Cortex of kidney (tissue), 1 donor: ENCODE results near the gene DCLK1.

ENCODE experiments used
- DNase-seq: peaks from one replicate; lab custom pipeline; 2025; lab: John Stamatoyannopoulos, UW

Gene DCLK1

DNA sequence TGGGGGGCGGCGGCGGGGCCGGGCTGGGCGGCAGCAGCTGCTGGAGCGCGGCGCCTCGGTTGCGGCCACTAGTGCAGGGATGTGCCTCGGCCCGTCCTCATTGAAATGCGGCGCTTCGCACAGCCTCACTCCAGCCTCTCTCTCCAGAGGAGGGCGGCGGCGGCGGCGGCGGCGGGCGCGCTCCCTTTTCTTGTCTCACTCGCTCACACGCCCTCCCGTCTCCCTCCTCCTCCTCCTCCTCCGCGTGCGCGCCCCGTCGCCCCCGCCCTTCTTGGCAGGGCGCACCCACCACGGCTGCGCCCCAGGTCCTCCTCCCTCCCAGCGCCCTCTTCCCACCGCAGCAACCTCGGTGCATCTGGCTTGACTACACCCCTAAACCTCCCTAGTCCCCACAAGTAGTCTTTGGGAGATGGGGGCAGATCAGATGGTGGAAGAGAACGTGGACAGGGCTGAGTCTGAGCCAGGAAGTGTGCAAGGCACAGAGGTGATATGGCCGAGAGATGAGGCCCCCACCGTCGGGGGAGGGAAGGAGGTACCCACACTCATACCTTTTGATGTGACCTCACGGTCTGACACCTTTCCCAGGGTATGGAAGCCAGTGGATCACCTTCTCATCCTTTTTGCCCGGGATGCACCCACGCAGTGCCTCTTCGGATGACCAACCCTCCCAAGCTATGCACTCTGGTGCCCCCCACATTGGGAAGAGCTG, at the start of gene DCLK1:
DCLK1 (minus strand) TSS at position 161 of the 709 bp plus-strand sequence.
- DNase-seq: no peak

DNA sequence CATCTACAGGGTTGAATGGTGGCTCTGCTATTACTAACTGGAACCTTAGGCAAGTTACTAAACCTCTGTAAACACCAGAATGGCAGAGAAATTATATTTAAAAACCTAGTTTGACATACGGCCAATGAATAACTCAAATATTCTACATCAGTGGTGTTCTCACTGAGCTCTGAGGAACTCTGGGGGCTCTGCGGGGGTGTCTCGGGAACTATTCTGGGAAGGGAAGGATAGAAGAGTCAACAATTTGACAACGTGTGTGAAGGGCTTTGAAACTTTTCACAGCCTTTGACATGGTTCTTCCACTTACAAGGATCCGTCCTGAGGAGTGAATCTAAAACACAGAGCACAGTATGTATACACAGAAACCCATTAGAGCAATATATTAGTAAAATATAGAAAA, 44.4 kb upstream of the DCLK1 start:
- DNase-seq: no peak

DNA sequence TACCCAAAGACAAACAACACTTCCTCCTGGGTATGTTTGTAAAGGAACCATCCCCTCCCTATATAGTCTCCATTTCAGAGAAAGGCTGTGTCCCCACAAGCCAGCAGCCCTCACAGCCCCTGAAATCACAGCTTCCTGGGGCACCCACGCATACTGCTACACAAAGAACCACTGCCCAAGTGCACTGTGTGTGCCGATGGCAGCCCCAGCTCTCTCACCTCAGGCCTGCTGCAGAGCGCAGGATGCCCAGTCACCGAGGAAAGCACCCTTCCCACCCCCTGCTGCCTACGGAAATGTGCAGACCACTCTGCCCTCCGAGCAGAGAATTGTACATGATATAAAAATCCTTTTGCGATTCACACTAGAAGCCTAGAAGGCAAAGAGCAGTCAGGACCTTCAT, 43.7 kb upstream of the DCLK1 start:
- DNase-seq: no peak

DNA sequence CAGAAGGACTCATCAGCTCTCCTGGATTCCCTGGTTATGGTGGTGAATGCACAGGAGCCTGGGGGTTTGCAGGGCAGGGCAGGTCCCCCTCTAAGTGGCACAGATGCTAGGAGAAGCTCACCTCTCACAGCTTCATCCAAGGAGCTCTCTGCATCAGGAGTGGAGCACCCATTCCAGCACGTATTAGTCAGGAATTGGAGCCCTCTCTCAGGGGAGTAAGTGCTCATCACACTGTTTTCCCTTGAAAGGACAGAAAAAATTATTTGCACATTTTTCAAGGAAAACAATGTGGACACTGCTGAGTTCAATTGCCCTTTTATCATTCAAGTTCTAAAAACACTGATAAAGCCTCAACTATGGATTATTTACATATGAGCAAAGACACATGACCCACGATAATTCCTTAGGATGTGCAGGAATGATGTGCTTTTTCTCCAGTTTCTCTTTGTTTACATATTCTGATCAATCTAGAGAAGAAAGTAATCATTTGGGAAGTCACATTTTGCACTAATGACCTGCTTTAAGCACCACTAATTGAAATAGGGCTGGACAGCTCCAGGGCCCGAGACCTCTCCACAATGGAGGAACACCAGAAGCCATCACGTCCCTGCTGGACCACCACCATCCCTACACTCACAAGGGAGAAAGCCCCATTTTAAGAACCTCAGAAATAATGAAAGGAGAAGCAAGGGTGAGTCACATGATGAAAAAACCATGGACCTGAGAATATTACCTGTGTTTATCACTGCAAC, 42.6 kb upstream of the DCLK1 start:
- DNase-seq: no peak

DNA sequence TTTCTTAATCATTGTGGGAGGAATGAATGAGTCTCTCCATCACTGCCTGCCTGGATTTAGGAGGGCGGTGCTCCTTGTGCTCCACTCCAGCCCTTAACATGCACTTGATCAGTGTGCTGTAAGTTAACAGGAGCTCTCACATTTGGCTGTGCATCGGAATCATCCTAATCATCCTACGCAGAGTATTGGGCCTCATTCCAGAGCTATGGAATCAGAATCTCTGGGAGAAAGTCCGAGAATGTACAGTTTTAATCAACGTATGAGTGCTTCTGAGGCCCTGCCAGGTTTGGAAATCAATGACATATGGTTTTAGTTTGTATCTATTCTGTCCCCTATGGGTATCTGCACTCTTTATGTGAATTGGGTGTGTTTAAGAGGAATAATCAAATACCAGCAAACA, 34.9 kb upstream of the DCLK1 start:
- DNase-seq: no peak

DNA sequence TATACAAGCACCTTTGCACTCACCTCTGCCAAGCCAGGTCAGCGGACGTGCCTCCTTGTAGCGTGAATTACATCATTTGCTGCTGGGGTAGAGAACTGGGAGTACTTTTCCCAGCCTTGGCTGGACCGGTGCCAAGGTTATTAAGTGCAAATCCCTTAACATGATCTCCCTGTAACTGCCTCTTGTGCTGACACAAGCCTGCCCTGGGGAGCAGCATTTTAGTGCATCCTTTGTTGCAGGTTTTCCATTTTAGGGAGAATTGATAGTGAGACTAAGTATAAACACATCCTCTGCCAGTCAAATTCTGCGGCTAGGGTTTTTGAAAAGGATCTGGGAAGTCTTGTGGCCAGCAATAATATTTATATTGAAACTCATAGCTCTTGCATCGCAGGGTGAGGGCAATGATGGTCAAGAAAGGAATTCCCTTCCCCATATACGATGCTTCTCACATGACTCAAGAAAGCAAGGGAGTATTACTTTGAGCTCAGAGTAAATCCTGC, 32.7 kb upstream of the DCLK1 start:
- DNase-seq: no peak

DNA sequence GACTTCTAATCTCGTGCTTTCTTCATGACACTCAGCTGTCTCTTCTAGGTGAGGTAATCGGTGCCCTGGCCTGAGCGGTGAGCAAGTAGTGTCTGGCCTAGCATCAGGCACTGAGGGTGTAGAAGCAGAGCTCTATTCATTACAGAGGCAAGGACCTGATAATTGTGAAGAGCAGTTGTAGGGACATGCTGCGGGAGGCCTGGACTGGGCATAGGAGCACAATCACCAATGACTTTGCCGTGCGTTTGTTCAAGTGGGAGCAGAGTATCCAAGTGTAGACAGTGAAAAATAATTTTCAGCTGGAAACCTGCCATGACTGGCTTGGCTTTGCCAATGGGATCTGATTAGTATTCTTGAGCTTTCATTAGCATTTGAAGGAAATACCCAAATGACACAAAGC, 32.1 kb upstream of the DCLK1 start:
- no peak for DNase-seq

DNA sequence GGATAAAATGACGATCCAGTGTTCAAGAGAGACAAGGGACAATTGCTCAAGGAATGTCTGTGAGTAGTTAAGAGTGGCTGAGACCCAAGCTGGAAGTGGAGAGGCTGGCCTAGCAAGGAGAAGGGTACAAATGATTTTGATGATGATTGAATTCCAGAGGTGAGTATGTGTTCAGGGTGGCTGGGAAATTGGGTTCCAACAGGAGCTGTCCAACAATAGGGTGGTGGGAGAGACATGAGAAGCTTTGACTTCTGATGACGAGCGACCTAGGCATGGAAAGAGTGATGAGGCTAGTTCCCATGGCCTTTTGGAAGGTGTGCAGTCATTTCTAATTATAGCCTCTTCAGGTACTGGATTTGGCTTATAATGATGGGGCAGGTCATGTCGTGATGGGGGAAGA, 29.1 kb upstream of the DCLK1 start:
- DNase-seq: no peak

DNA sequence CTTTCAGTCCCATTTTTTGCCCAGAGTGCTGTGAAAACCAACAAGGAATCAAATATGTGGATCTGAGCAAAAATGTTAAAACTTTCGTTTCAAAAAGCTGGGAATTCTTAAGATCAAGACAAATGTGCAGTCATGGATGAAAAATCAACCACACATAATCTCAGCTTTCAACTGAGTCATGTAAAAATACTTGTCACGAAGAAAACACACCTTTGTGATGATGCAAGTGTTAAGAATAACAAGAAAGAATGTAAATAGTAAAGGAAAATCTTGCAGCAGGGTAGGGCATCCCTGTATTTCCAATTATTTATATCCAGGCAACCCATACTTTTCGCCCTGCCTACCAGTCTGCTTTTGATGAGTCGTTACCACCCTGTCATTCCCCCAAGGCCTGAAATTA, 27.4 kb upstream of the DCLK1 start:
- no peak for DNase-seq

DNA sequence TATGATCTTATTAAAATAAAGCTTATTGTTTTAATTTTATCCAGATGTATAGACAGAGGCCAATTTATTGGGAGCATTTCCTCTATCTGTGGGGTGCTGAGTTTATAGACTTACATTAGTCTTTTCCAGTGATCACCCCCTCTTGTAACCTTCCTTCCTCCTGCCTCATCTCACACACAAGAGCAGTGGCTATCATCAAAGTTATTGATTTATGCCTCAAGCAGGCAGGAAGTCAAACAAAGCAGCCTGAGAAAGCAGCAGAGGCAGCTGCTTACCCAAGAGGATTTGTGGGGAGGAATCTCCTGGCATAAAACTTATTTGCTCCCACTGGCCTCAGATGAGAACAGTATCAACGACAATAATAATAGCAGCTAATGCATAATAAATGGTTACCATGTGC, 26.3 kb upstream of the DCLK1 start:
- no peak for DNase-seq

DNA sequence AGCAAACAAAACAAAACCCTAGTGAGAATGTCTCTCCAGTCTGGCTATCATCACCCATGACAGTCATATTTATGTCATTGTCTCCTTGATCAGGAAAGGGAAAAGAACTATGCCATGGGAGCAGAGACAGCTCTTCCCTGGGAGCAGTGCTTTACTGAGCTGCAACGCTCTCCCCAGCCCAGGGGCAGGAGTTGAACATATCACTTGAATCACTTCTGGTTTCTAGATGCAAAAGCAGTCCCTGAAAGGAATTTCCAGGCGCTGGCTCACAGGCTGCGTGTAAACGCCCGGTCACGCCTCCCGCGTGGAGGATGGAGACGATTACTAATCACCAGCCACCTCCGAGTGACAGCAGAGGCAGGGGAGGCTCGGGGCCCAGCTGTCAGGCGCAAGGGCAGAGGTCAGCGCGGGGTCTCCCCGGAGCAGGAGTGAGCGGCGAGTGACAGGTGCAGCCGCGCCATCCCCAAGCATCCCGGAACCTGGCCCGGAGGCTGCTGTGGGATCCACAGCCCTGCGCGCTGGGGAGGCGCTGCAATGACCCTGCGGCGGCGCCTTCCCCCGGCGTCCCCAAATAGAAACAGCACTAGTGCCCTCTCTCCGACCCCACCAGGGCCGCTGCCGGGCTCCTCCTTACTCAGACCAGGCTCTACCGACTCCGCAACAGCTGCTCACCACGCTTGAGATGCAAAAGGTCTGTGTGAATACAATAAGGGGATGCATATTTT, 23.5 kb upstream of the DCLK1 start:
- DNase-seq: no peak

DNA sequence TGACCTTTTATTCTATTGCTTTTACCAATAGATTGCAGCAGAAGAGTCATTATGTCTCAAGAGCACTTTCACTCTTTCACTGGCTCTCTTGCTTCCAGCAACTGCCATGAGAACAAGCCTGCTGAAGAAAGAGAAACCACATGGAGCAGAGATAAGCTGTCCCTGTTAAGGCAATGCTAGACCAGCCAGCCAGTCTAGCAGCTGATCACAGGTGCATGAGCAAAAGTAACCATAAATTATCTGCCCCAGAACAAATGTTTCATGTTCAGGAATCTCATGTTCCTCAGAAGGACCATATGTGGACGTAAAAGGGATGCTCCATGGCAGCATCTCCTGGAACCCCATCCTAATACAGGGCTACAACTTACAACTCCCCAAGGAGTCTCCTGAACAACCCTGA, 20.4 kb upstream of the DCLK1 start:
- DNase-seq: no peak

DNA sequence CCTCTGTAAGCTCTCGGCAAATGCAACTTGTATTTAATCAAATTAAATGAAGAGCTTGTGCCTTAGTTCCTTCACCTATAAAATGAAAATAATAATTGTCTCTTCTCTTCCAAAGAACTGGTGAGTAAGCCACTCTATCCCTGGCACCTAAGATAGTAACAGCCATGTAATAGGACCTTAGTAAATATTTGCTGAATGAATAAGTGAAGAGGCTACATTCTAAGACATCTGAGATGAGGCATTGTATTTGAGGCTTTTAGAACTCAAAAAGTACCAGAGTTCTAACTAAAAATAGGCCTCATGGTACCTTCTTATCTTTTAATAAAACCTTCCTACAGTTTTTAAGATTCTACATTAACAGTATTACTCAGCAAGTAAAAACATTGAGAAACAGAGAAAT, 17.3 kb upstream of the DCLK1 start:
- no peak for DNase-seq

DNA sequence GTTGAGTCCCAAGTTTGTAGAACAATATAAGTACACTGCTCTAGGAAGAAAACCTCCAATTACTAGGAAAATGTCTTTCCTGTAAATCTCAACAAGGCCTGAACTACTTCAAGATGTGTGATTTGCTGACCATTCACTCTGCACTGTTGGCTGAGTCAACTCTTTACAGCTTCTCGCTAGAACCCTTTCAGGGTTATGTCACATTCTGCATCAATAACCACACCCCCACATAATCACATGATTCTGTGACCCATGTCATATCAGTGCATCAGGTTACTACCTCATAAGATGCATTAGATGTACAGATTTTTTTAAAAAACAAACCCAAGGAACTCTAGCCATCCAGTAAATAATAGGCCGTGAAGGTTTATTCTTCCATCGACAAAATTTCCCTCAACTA, 16.1 kb upstream of the DCLK1 start:
- no peak for DNase-seq

DNA sequence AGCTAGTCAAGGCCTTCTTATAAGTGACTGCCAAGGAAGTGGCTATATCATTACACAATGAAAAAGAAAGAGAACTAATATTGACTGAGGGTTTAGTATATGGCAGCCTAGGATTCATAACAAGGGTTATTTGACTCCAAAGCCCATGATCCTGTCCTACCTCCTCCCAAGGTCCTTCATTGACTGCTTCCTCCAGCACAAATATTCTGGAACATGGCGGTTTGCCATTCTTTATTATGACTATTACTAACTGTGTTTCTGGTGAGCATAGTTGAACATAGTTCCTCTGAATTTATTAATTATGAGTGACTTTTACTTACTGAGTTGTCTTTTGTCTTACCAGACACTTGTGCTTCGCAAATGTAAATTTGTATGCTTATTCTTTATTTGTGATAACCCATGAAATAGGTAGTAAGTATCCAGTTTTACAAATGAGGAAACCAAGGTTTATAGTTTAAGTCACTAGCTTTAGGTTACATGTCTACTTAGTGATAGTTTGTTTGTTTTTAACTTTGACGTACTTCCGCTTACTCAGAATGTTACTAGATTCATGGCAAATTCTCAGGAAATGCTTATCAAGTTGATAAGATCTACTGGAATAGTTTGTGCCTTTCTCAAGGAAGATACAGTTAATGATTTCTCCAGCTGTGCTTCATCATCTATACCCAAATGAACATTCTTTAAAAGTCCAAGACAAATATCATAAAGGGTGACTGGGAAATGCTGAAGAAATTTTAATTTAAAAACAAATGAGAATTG, 15.5 kb upstream of the DCLK1 start:
- DNase-seq: no peak

DNA sequence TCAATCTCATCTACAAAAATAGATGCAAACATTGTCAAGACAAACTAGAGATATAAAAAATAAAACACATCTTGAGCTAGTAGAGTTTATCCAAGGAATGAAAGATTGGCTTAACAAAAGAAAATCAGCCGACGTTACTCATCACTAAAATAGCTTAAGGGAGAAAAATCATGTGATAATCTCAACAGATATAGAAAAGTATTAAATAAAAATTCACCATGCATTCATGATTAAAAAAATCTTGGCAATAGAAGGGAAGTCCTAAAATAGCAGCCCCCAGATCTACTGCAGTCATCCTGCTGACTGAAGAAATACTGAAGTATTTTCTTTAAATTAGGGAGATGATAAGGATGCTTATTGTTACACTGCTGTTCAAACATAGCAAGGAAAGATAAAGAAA, 12.6 kb upstream of the DCLK1 start:
- no peak for DNase-seq

DNA sequence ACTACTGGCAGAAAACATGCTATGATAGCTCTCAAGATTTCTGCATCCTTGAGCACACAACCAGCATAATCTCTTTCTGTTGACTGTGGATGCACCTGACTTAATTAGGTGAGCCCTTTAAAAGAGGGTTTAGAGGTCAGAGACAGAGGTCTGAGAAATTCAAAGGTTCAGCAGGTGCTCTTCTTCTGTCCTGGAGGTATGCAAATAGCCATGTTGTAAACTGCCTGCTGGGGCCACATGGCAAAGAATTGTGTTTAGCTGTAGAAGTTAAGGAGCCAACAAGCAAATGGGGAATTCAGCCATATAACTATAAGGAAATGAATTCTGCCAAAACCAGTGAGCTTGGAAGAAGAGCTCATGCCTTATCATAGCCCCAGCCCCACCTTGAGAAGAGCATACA, 11.6 kb upstream of the DCLK1 start:
- DNase-seq: no peak

DNA sequence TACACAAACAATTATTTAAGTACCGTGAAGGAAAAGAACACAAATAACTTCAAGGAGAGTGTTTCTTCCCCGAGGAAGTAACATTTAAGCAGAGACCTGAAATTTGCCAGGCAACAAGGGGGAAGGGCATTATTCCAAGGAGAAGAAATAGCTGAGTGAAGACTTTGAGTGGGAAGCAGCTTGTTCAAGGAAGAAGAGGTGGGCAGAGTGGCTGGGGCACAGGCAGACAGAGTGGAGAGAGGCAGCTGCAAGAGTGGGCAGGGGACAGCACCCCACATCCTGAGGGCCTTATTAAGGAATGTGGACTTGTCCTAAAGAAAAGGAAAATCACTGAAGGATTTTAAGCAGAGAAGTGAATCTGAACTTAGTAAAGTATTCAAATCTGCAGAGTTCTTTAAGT, 4.7 kb upstream of the DCLK1 start:
- no peak for DNase-seq

DNA sequence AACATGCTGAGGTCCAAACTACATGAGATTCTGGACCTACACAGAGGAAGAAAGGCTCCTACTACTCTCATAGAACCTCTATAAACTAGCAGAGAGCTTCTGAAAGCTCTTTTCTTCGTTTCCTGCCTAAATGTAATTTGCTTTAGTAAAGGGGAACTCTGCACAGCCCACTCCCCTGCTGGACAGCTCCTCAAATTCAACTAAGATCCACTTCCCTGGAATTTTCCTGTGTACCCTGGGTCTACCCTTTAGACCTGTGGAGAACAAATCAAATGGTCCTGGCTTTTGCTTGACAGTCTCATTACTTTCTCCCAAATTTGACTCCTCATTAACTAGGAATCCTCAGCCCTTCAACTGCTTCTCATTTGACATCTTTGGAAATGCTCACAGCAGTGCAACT, 3.5 kb upstream of the DCLK1 start:
- no peak for DNase-seq

DNA sequence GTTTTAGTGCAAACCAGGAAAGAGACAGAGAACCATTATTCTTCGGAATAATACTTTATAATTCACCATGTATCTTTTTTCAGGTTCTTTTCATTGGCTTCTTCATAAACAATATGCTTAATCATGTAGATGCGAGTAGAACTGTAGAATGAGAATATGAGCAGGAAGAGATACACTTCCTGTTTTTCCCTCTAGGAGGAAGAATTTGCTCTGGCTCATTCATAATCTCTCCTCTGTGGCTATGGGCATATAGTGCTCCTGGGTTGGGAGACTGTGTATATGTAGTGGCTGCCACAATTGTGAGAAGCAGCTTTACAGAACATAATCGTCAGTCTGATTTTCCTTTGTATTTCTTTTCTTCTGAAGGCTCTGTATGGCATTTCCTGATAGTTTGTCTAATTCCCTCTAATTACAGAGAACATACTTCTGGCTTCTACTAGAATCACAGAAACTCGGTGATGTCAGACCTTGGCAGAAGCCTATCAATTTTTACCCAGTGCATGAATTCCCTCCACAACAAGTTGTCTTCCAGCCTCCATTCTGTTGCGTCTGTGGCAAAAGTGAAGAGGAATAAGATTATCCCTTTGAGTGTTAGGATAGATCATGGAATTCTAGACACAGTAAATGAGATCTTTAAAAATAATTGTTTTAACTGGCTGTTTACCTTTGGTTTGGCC, 2.9 kb upstream of the DCLK1 start:
- DNase-seq: no peak

DNA sequence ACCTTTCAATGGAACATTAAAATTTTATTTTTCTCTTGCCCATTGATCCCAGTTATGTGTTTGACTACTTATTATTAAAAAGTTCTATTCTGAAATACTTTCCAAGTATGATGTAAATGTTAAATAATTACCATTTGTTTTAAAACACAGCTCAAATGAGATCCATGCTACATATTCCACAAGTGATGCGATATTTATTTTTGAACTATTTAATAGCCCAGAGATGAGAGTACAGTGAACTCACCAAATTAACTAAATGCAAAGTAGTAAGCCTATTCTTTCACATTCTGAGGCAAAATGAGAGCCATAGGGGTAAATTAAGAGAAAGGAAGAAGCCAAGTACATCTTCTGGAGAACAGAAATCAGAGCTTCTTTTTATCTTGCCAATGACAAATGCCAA, 1.2 kb upstream of the DCLK1 start:
- no peak for DNase-seq

DNA sequence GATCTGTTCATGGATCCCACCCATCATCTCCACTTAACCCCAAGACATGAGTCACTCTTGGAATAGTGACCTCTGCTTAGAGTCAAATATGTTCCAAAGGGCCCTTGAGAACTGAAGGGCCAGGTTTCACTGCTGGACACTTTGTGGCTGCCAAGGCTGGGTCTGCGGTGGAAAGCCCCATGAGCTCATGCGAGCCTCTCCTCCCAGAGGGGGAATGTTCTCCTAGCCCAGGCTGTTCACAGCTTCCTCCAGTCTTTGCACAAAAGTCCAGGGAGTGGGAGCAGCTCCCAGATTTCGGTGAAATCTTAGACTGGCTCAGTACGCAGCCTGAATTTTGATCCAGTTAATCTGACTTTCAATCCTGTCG, 732 bp upstream of the DCLK1 start:
- no peak for DNase-seq
